Measurements from ENCODE around the gene TBX18.

GRCh38 chr6:84809455-84809854 is 45.1 kb upstream of the TBX18 start:
- TF ChIP-seq CTCF (IDR thresholded peaks at IDR 0.05) (no peak), POLR2A (IDR thresholded peaks at IDR 0.05) (no peak)
